ENCODE data around the gene ROBO1. TPM values are rescaled to one million over a fixed set of nuclear protein-coding genes. Genes with fewer than 3 reads are reported as not detected.

The ROBO1 gene
- total RNA-seq, 1 donor from 2014 or later = 250 TPM

GRCh38 chr3:78580681-78581080 lies 1187.1 kb downstream of the ROBO1 start:
- Mint-ChIP-seq H3K27me3 (ENCODE audit: unreplicated experiment) (peaks cover 2% of the 10 kb centered on the region), H3K9me3 (ENCODE audit: unreplicated experiment) (no peaks in the 10 kb centered on the region), H3K4me3 (ENCODE audit: unreplicated experiment) (no peak overlapping the region), H3K4me1 (ENCODE audit: unreplicated experiment) (peaks cover 4% of the 10 kb centered on the region), H3K27ac (ENCODE audit: unreplicated experiment) (no peak overlapping the region), H3K36me3 (ENCODE audit: low read depth, unreplicated experiment) (no peaks in the 10 kb centered on the region)
- DNase-seq (ENCODE audit: low spot score) = no peak
- TF ChIP-seq CTCF (IDR thresholded peaks at IDR 0.05; ENCODE audit: unreplicated experiment) = no peak

GRCh38 chr3:78571486-78571885 lies 1196.3 kb downstream of the ROBO1 start:
- TF ChIP-seq CTCF (IDR thresholded peaks at IDR 0.05; ENCODE audit: unreplicated experiment) = no peak
- no peak for DNase-seq (ENCODE audit: low spot score)
- Mint-ChIP-seq H3K36me3 (ENCODE audit: low read depth, unreplicated experiment) (no peaks in the 10 kb centered on the region), H3K27me3 (ENCODE audit: unreplicated experiment) (no peaks in the 10 kb centered on the region), H3K9me3 (ENCODE audit: unreplicated experiment) (no peaks in the 10 kb centered on the region), H3K27ac (ENCODE audit: unreplicated experiment) (no peak overlapping the region), H3K4me1 (ENCODE audit: unreplicated experiment) (no peaks in the 10 kb centered on the region), H3K4me3 (ENCODE audit: unreplicated experiment) (no peak overlapping the region)

- no peaks in the 10 kb centered on the region for H3K36me3 Mint-ChIP-seq (ENCODE audit: low read depth, unreplicated experiment)
- no peaks in the 10 kb centered on the region for H3K4me1 Mint-ChIP-seq (ENCODE audit: unreplicated experiment)
- no peaks in the 10 kb centered on the region for H3K9me3 Mint-ChIP-seq (ENCODE audit: unreplicated experiment)
- no peak overlapping the region for H3K27ac Mint-ChIP-seq (ENCODE audit: unreplicated experiment)
- no peak for TF ChIP-seq CTCF (IDR thresholded peaks at IDR 0.05; ENCODE audit: unreplicated experiment)
- no peak overlapping the region for H3K4me3 Mint-ChIP-seq (ENCODE audit: unreplicated experiment)
- H3K27me3 Mint-ChIP-seq (ENCODE audit: unreplicated experiment) = no peaks in the 10 kb centered on the region
- no peak for DNase-seq (ENCODE audit: low spot score)
Observed at GRCh38 chr3:78570496-78570895, 1197.3 kb downstream of the ROBO1 start.

GRCh38 chr3:78569804-78570203 lies 1198.0 kb downstream of the ROBO1 start:
- no peak for TF ChIP-seq CTCF (IDR thresholded peaks at IDR 0.05; ENCODE audit: unreplicated experiment)
- Mint-ChIP-seq H3K4me3 (ENCODE audit: unreplicated experiment) (no peak overlapping the region), H3K27ac (ENCODE audit: unreplicated experiment) (no peak overlapping the region), H3K9me3 (ENCODE audit: unreplicated experiment) (no peaks in the 10 kb centered on the region), H3K4me1 (ENCODE audit: unreplicated experiment) (no peaks in the 10 kb centered on the region), H3K27me3 (ENCODE audit: unreplicated experiment) (no peaks in the 10 kb centered on the region), H3K36me3 (ENCODE audit: low read depth, unreplicated experiment) (no peaks in the 10 kb centered on the region)
- DNase-seq (ENCODE audit: low spot score) = no peak

- Mint-ChIP-seq H3K27me3 (ENCODE audit: unreplicated experiment) (no peaks in the 10 kb centered on the region), H3K36me3 (ENCODE audit: low read depth, unreplicated experiment) (no peaks in the 10 kb centered on the region), H3K9me3 (ENCODE audit: unreplicated experiment) (no peaks in the 10 kb centered on the region), H3K27ac (ENCODE audit: unreplicated experiment) (no peak overlapping the region), H3K4me3 (ENCODE audit: unreplicated experiment) (no peak overlapping the region), H3K4me1 (ENCODE audit: unreplicated experiment) (no peaks in the 10 kb centered on the region)
- DNase-seq (ENCODE audit: low spot score) = no peak
- no peak for TF ChIP-seq CTCF (IDR thresholded peaks at IDR 0.05; ENCODE audit: unreplicated experiment)
Observed at GRCh38 chr3:78565712-78566111, 1202.1 kb downstream of the ROBO1 start.

Measured in endothelial cell (in vitro differentiated cells).